Activated CD4-positive, alpha-beta memory T cell treated with anti-CD3 and anti-CD28 coated beads, Interleukin-2, amount 10 ng/mL, durations not matched to agents 7 days and 5 days (primary cell): ENCODE data around the gene GALR3. TPM values are rescaled to one million over a fixed set of nuclear protein-coding genes. Genes with fewer than 3 reads are reported as not detected.
A peak's percentile ranks its signal among the peaks of the same experiment; 100 is the strongest.

ENCODE experiments used
- CTCF ChIA-PET: fragments of 350-600 bp; sonication (Branson Sonifier 250); formaldehyde crosslinking; loops from one replicate; lab custom pipeline; 2021; ENCODE audit warnings: antibody characterized with exemption, inconsistent platforms; lab: Charles Lee
- POLR2A ChIA-PET: fragments of 350-600 bp; sonication (Branson Sonifier 250); formaldehyde crosslinking; loops from one replicate; lab custom pipeline; 2021; ENCODE audit warnings: antibody characterized with exemption; lab: Charles Lee
- DNase-seq: peaks from one replicate; pipeline ENCODE4 v3.0.0-alpha.2; 2020
- H3K27ac Mint-ChIP-seq: one replicate; pipeline ENCODE4 v1.8.0; 2021; ENCODE audit warnings: mild to moderate bottlenecking, mixed read lengths
- H3K27me3 Mint-ChIP-seq: one replicate; pipeline ENCODE4 v1.8.0; 2021; ENCODE audit warnings: mixed read lengths
- H3K36me3 Mint-ChIP-seq: one replicate; pipeline ENCODE4 v1.8.0; 2021; ENCODE audit warnings: low read depth, mixed read lengths
- H3K4me1 Mint-ChIP-seq: one replicate; pipeline ENCODE4 v1.8.0; 2021; ENCODE audit warnings: mixed read lengths
- H3K4me3 Mint-ChIP-seq: one replicate; pipeline ENCODE4 v1.8.0; 2021; ENCODE audit warnings: mild to moderate bottlenecking, mixed read lengths
- H3K9me3 Mint-ChIP-seq: one replicate; pipeline ENCODE4 v1.8.0; 2021; ENCODE audit warnings: mixed read lengths
- total RNA-seq, 2 experiments: library from RNA; stranded (reverse); gene quantifications; one replicate each; pipeline ENCODE4 v1.2.3, GENCODE V29; 2021

Gene GALR3
- total RNA-seq = not detected

- CTCF ChIA-PET = interaction anchor here (0.5 to 3.1 kb wide), 6 partner anchors 21 to 123 kb away, joined by 3 to 8 read pairs (median 4); partner anchors contain the start of genes ANKRD54 and MICALL1
- POLR2A ChIA-PET = interaction anchor here (0.8 to 2.5 kb wide), 4 partner anchors 12 to 38 kb away, joined by 3 to 9 read pairs (median 4); partner anchors contain the start of genes ANKRD54 and GCAT
- peak within 1 kb of the TSS; percentile 67 for H3K4me3 Mint-ChIP-seq
- no peaks in the 10 kb centered on the region for H3K9me3 Mint-ChIP-seq
- H3K27ac Mint-ChIP-seq = no peak within 1 kb of the TSS
- H3K4me1 Mint-ChIP-seq = peaks cover 14% of the 10 kb centered on the region
- H3K36me3 Mint-ChIP-seq = peaks cover 4% of the 10 kb centered on the region
- H3K27me3 Mint-ChIP-seq = peaks cover 24% of the 10 kb centered on the region
- no peak for DNase-seq
These were observed at the start of gene GALR3 for GRCh38 chr22:37823134-37823985. Gene GALR3, plus strand, starts transcription at chr22:37823382. Its CDS starts 25 bp downstream, at chr22:37823407.

- no peak for DNase-seq
- ChIA-PET CTCF (no interaction called here), POLR2A (no interaction called here)
- H3K9me3 Mint-ChIP-seq = no peaks in the 10 kb centered on the region
- H3K27ac Mint-ChIP-seq = no peak overlapping the region
- H3K4me3 Mint-ChIP-seq = no peak overlapping the region
- no peaks in the 10 kb centered on the region for H3K27me3 Mint-ChIP-seq
- peaks cover 17% of the 10 kb centered on the region for H3K36me3 Mint-ChIP-seq
- H3K4me1 Mint-ChIP-seq = no peaks in the 10 kb centered on the region
These were observed 48.5 kb upstream of the GALR3 start for GRCh38 chr22:37774728-37775127.

DNA sequence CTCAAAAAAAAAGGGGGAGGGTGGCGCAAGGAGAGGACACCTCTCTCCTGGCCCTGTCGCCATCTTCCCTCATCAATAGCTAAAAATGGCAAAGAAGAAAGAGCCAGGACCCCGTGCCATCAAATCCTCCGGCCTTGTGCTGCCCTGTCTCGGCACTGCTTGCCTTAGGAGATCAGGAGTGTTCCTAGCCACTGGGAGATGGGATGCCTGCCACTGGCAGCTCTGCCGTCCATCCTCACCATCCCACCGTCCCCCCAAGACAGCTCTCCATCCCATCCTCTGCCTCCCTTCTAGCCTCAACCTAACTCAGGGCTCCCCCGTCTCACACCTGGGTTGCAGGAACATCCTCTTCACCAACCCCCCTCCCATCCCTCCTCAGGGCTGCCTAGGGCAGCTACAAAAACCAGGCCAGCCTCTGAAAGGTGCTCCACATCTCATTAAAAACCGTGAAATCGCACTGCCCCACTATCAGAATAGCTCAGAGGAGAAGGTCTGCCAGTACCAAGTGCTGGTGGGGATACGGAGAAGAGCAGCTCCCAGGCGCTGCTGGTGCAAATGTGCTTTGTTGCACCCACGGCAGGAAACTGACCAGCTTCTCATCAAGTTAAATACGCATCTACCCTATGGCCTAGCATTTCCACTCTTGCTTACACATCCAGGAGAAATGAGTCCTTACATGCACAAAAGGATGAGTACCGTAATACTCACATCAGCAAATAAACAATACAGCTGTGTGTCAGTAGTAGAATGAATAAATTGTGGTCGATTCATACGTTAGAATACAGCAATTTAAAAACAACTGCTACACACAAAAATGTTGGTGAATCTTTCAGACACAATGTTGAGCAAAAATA is 47.2 kb upstream of the GALR3 start:
- CTCF ChIA-PET = interaction anchor here (0.6 kb wide), 1 partner anchor 325 kb away, joined by 3 read pairs; no protein-coding TSS in a partner anchor
- POLR2A ChIA-PET = interaction anchor here (1.1 kb wide), 1 partner anchor 27 kb away, joined by 3 read pairs; no protein-coding TSS in a partner anchor
- no peaks in the 10 kb centered on the region for H3K4me1 Mint-ChIP-seq
- peaks cover 14% of the 10 kb centered on the region for H3K36me3 Mint-ChIP-seq
- no peaks in the 10 kb centered on the region for H3K27me3 Mint-ChIP-seq
- no peak overlapping the region for H3K27ac Mint-ChIP-seq
- no peak for DNase-seq
- no peaks in the 10 kb centered on the region for H3K9me3 Mint-ChIP-seq
- H3K4me3 Mint-ChIP-seq = no peak overlapping the region

- ChIA-PET POLR2A (interaction anchor here (1.1 kb wide), 1 partner anchor 28 kb away, joined by 3 read pairs; no protein-coding TSS in a partner anchor), CTCF (no interaction called here)
These were observed 46.6 kb upstream of the GALR3 start for GRCh38 chr22:37776639-37777005.

DNA sequence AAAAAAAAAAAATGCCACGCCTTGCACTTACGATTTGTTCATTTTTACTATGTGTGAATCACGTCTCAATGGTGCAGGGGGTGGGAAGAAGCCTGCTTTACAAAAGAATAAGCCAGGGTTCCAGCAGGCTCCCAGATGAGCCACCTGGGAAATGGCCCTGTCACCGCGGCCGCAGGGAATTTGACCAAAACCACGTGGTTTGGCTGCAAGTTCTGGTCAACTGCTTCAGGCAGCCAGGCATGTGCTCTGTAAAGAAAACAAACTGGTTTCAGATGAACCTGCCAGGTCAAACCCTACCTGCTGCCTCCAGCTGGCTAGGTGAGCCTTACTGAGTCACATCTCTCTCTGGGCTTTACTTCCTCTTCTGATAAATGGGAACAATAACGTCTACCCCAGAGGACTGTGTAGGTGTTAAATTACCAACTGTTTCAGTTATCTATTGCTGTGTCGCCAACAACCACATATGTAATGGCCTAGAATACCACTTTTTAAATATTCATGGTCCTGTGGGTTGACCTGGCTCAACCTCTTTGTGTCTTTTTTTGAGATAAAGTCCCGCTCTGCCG is 46.0 kb upstream of the GALR3 start:
- H3K9me3 Mint-ChIP-seq = no peaks in the 10 kb centered on the region
- no peak overlapping the region for H3K4me3 Mint-ChIP-seq
- no peaks in the 10 kb centered on the region for H3K4me1 Mint-ChIP-seq
- no peak for DNase-seq
- no peaks in the 10 kb centered on the region for H3K27me3 Mint-ChIP-seq
- H3K27ac Mint-ChIP-seq = no peak overlapping the region
- peaks cover 11% of the 10 kb centered on the region for H3K36me3 Mint-ChIP-seq
- ChIA-PET POLR2A (no interaction called here), CTCF (no interaction called here)

More at GRCh38 chr22:37776639-37777005, 46.6 kb upstream of the GALR3 start:
- no peaks in the 10 kb centered on the region for H3K9me3 Mint-ChIP-seq
- H3K27me3 Mint-ChIP-seq = no peaks in the 10 kb centered on the region
- no peak overlapping the region for H3K4me3 Mint-ChIP-seq
- no peak overlapping the region for H3K27ac Mint-ChIP-seq
- peaks cover 12% of the 10 kb centered on the region for H3K36me3 Mint-ChIP-seq
- H3K4me1 Mint-ChIP-seq = no peaks in the 10 kb centered on the region
- DNase-seq = no peak

DNA sequence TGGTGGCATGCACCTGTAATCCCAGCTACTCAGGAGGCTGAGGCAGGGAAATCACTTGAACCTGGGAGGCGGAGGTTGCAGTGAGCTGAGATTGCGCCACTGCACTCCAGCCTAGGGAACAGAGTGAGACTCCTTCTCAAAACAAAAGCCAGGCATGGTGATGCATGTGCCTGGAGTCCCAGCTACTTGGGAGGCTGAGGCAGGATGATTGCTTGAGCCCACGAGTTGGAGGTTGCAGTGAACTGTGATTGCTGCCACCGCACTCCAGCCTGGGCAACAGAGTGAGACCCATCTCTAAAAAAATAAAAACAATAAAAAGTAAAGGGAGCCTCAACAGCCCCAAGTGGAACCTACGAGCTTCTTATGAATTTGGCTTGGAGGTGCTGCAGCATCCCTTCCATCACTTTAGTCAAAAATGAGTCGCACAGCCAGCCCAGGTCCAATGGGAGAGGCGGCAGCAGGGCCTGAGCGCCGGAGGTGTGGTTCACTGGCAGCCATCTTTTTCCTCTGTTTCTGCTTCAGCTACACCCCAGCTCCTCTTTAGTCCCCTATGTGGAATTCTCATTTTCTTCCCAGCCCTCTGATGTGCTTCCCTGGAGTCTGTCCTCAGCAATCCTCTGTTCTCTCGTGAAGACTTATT is 44.7 kb upstream of the GALR3 start:
- Mint-ChIP-seq H3K27ac (no peak overlapping the region), H3K4me1 (no peaks in the 10 kb centered on the region), H3K4me3 (no peak overlapping the region), H3K9me3 (no peaks in the 10 kb centered on the region), H3K27me3 (no peaks in the 10 kb centered on the region), H3K36me3 (peaks cover 3% of the 10 kb centered on the region)
- no peak for DNase-seq
- POLR2A ChIA-PET = interaction anchor here (0.7 to 1.5 kb wide), 2 partner anchors 11 to 878 kb away, joined by 3 to 4 read pairs; partner anchors contain the start of genes CBY1 and FAM227A
- CTCF ChIA-PET = interaction anchor here (1.2 kb wide), 1 partner anchor 39 kb away, joined by 3 read pairs; no protein-coding TSS in a partner anchor

GRCh38 chr22:37781434-37782059 is 41.6 kb upstream of the GALR3 start:
- H3K4me3 Mint-ChIP-seq = no peak overlapping the region
- no peaks in the 10 kb centered on the region for H3K9me3 Mint-ChIP-seq
- ChIA-PET POLR2A (no interaction called here), CTCF (no interaction called here)
- H3K36me3 Mint-ChIP-seq = no peaks in the 10 kb centered on the region
- H3K27ac Mint-ChIP-seq = no peak overlapping the region
- no peak for DNase-seq
- no peaks in the 10 kb centered on the region for H3K4me1 Mint-ChIP-seq
- H3K27me3 Mint-ChIP-seq = no peaks in the 10 kb centered on the region

- H3K4me3 Mint-ChIP-seq = no peak overlapping the region
- DNase-seq = no peak
- no peaks in the 10 kb centered on the region for H3K4me1 Mint-ChIP-seq
- no peaks in the 10 kb centered on the region for H3K36me3 Mint-ChIP-seq
- ChIA-PET CTCF (no interaction called here), POLR2A (no interaction called here)
- no peaks in the 10 kb centered on the region for H3K27me3 Mint-ChIP-seq
- H3K9me3 Mint-ChIP-seq = no peaks in the 10 kb centered on the region
- no peak overlapping the region for H3K27ac Mint-ChIP-seq
These were observed 40.6 kb upstream of the GALR3 start for GRCh38 chr22:37782340-37783168.

GRCh38 chr22:37784829-37785495 is 38.2 kb upstream of the GALR3 start:
- Mint-ChIP-seq H3K9me3 (no peaks in the 10 kb centered on the region), H3K4me1 (no peaks in the 10 kb centered on the region), H3K27ac (no peak overlapping the region), H3K4me3 (no peak overlapping the region), H3K27me3 (no peaks in the 10 kb centered on the region), H3K36me3 (no peaks in the 10 kb centered on the region)
- ChIA-PET CTCF (no interaction called here), POLR2A (no interaction called here)
- no peak for DNase-seq

- no peak for DNase-seq
- Mint-ChIP-seq H3K36me3 (no peaks in the 10 kb centered on the region), H3K4me1 (no peaks in the 10 kb centered on the region), H3K9me3 (no peaks in the 10 kb centered on the region), H3K4me3 (no peak overlapping the region), H3K27ac (no peak overlapping the region), H3K27me3 (no peaks in the 10 kb centered on the region)
- CTCF ChIA-PET = no interaction called here
- POLR2A ChIA-PET = no interaction called here
These were observed 32.9 kb upstream of the GALR3 start for GRCh38 chr22:37790234-37790633.

DNA sequence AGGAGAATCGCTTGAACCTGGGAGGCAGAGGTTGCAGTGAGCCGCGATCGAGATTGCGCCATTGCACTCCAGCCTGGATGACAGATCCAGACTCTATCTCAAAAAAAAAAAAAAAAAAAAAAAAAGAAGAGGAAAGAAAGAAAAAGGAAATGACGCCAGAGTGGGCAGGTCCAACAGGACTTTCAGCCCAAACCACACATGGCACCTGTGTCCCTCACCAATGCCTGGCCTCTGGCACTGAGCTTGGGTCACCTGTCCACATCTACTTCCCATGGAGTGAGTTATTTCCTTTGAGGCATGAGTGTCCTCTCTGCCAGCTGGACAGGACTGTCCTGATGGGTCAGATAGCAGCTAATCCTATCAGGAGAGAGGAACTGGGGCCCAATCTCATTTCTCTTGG is 30.7 kb upstream of the GALR3 start:
- Mint-ChIP-seq H3K27ac (no peak overlapping the region), H3K4me3 (no peak overlapping the region), H3K9me3 (no peaks in the 10 kb centered on the region), H3K4me1 (no peaks in the 10 kb centered on the region), H3K36me3 (no peaks in the 10 kb centered on the region), H3K27me3 (no peaks in the 10 kb centered on the region)
- ChIA-PET POLR2A (no interaction called here), CTCF (no interaction called here)
- no peak for DNase-seq
